DMS114 treated with DMSO at 0.1 percent for 48 hours (cell line): ENCODE data around the gene GULP1.

Experiments
- DNase-seq: peaks from one replicate; lab custom pipeline; 2025; ENCODE audit not compliant: unreplicated experiment; lab: John Stamatoyannopoulos, UW

Gene GULP1

GRCh38 chr2:188414869-188415753 lies 123.4 kb downstream of the GULP1 start:
- DNase-seq: no peak

GRCh38 chr2:188415754-188416083 lies 124.0 kb downstream of the GULP1 start:
- no peak for DNase-seq

- DNase-seq: no peak
Observed at GRCh38 chr2:188416367-188416766, 124.7 kb downstream of the GULP1 start.

- no peak for DNase-seq
Observed at GRCh38 chr2:188422726-188423125, 131.1 kb downstream of the GULP1 start.

DNA sequence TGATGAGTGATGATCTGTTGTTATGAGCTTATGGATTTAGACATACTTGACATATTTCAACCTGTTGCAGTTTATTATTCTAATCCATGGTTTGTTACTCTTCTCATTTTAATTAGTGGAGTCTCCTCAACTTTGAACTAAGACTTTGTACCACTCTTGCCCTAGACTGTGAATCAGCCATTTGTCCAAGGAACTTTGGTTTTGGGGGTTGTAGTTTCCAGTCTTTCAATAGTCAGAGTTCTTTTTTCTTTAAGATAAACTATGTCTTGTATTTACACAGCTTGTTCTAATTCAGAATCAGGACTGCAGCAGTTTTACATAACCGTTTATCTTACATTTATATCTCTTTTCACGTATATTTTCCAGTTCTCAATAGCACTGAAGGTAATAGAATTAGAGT lies 133.6 kb downstream of the GULP1 start:
- DNase-seq: no peak

GRCh38 chr2:188426121-188426520 lies 134.4 kb downstream of the GULP1 start:
- DNase-seq: no peak

- no peak for DNase-seq
Observed at GRCh38 chr2:188430705-188431104, 139.0 kb downstream of the GULP1 start.

GRCh38 chr2:188434018-188434417 lies 142.3 kb downstream of the GULP1 start:
- DNase-seq: no peak

GRCh38 chr2:188435115-188435514 lies 143.4 kb downstream of the GULP1 start:
- no peak for DNase-seq

GRCh38 chr2:188437537-188437936 lies 145.9 kb downstream of the GULP1 start:
- no peak for DNase-seq

- no peak for DNase-seq
Observed at GRCh38 chr2:188439986-188440385, 148.3 kb downstream of the GULP1 start.

DNA sequence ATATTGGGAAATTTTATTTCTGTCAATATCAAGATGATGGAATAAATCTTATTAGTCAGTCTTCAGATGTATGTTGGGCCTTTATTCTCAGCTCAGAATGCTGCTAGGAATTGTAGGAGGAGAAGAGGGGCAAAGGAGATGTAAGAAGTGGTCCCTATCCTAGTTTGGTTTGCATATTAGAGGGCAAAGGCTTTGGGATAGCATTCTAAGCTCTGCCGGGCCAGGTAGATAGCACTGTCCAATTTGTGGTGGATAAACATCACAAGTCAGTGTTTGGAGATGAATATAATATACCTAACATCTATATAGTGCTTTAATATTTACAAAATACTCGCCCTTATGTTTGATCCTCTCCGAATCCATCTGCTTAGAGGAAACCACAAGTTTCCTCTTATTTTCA lies 149.2 kb downstream of the GULP1 start:
- DNase-seq: no peak

DNA sequence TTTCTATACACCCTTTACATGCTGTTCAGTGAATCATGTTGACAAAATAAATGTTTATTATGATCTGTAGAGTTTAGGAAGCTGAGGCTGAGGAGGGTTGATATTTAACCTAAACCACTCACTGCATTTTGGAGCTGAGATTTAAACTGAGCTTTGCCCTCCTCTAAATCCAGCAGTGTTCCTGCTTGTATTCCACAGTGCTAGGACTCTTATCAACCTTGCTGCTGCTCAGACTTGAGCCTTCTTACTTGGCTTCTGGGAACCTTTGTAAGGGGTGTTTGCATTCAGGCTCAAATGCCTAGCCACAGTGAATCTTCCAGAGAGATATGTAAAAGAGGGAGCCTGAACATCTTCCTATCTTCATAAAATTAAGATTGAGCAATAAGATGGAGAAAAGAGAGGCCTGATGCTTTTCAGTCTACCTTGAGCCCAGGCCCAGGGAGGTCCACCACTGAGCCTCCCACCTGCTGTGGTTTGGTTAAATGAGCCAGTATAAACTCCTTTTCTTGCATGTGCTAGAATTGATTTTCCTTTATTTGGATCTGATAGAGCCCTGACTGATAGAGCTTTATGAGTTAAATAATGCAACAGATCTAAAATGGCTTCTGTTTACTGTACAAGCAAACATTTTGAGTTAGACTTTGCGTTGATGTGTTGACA lies 149.7 kb downstream of the GULP1 start:
- DNase-seq: no peak

- DNase-seq: no peak
Observed at GRCh38 chr2:188443207-188443606, 151.5 kb downstream of the GULP1 start.

- no peak for DNase-seq
Observed at GRCh38 chr2:188444106-188444835, 152.6 kb downstream of the GULP1 start.

- no peak for DNase-seq
Observed at GRCh38 chr2:188449561-188449960, 157.9 kb downstream of the GULP1 start.

DNA sequence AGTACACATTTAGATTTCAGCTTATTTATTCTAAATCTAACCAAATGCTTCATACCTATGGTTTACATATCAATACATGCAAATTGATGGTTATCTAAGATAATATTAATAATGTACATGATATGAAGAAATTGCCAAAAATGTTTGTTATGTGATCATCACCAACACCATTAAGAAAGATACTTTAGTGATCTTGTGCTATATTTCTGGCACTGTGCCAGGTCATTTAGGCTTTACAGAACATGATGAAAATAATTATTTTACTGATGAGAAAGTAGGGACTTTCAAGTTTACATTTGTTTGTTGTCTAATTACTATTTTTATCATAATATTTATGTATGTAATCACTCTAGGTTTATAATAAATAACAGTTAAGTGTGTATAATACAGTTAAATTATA lies 158.3 kb downstream of the GULP1 start:
- DNase-seq: no peak

GRCh38 chr2:188450732-188451483 lies 159.2 kb downstream of the GULP1 start:
- DNase-seq: no peak

- no peak for DNase-seq
Observed at GRCh38 chr2:188452084-188452483, 160.4 kb downstream of the GULP1 start.

DNA sequence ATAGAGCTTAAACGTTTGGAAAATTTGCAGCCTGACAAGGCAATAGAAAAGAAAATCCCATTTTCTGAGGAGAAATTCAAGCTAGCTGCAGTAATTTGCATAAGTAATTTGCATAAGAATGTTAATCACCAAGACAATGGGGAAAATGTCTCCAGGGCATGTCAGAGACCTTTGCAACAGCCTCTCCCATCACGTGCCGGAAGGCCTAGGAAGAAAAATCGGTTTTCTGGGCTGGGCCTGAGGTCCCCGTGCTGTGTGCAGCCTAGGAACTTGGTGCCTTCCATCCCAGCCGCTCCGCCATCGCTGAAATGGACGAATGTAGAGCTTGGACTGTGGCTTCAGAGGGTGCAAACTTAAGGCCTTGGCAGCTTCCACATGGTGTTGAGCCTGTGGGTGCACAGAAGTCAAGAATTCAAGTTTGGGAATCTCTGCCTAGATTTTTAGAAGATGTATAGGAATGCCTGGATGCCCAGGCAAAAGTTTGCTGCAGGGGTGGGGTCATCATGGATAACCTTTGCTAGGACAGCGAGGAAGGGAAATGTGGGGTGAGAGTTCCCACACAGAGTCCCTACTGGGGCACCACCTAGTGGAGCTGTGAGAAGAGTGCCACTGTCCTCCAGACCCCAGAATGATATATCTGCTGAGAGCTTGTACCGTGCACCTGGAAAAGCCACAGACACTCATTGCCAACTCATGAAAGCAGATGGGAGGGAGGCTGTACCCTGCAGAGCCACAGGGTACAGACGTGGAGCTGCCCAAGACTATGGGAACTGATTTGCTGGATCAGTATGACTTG lies 164.6 kb downstream of the GULP1 start:
- no peak for DNase-seq
